Endothelial cell (in vitro differentiated cells): Measurements from ENCODE around the gene TMCC1. TPM values are rescaled to one million over a fixed set of nuclear protein-coding genes. Genes with fewer than 3 reads are reported as not detected.

Source experiments
- DNase-seq: peaks from one replicate; pipeline ENCODE4 v3.0.0; 2021; ENCODE audit warnings: low spot score
- H3K27ac Mint-ChIP-seq: one replicate; pipeline ENCODE4 v1.8.0; 2021; ENCODE audit warnings: mixed read lengths, inconsistent platforms; ENCODE audit not compliant: unreplicated experiment
- H3K27me3 Mint-ChIP-seq: one replicate; pipeline ENCODE4 v1.8.0; 2021; ENCODE audit warnings: mild to moderate bottlenecking, moderate library complexity, mixed read lengths, inconsistent platforms; ENCODE audit not compliant: unreplicated experiment
- H3K36me3 Mint-ChIP-seq: one replicate; pipeline ENCODE4 v1.8.0; 2021; ENCODE audit warnings: mild to moderate bottlenecking, low read depth, mixed read lengths, inconsistent platforms; ENCODE audit not compliant: unreplicated experiment
- H3K4me1 Mint-ChIP-seq: one replicate; pipeline ENCODE4 v1.8.0; 2021; ENCODE audit warnings: mild to moderate bottlenecking, mixed read lengths, inconsistent platforms; ENCODE audit not compliant: unreplicated experiment
- H3K4me3 Mint-ChIP-seq: one replicate; pipeline ENCODE4 v1.8.0; 2021; ENCODE audit warnings: mild to moderate bottlenecking, mixed read lengths, inconsistent platforms; ENCODE audit not compliant: unreplicated experiment
- H3K9me3 Mint-ChIP-seq: one replicate; pipeline ENCODE4 v1.8.0; 2021; ENCODE audit warnings: mixed read lengths, inconsistent platforms; ENCODE audit not compliant: unreplicated experiment
- CTCF ChIP-seq: fragments of 200-600 bp; sonication (generic); IDR thresholded peaks from one replicate; pipeline ENCODE4 v1.5.0; 2021; ENCODE audit warnings: antibody characterized with exemption; ENCODE audit not compliant: unreplicated experiment
- total RNA-seq: library from RNA; stranded (reverse); fragmentation: NEBNext Ultra II Directional; extraction: Animal tissue kit (Norgen Biotek cat#: 25700); gene quantifications from one replicate; pipeline ENCODE4 v1.2.1, GENCODE V29; 2021; ENCODE audit not compliant: unreplicated experiment

The TMCC1 gene
- total RNA-seq, 1 donor from 2014 or later: 50.9 TPM

- Mint-ChIP-seq H3K36me3 (peaks cover 5% of the 10 kb centered on the region), H3K4me3 (peak overlapping the region; percentile 42), H3K9me3 (no peaks in the 10 kb centered on the region), H3K4me1 (peaks cover 58% of the 10 kb centered on the region), H3K27me3 (peaks cover 24% of the 10 kb centered on the region), H3K27ac (peak overlapping the region; percentile 86)
- no peak for DNase-seq
- TF ChIP-seq CTCF: no peak
Observed at GRCh38 chr3:129609591-129610182, 283.8 kb downstream of the TMCC1 start.

DNA sequence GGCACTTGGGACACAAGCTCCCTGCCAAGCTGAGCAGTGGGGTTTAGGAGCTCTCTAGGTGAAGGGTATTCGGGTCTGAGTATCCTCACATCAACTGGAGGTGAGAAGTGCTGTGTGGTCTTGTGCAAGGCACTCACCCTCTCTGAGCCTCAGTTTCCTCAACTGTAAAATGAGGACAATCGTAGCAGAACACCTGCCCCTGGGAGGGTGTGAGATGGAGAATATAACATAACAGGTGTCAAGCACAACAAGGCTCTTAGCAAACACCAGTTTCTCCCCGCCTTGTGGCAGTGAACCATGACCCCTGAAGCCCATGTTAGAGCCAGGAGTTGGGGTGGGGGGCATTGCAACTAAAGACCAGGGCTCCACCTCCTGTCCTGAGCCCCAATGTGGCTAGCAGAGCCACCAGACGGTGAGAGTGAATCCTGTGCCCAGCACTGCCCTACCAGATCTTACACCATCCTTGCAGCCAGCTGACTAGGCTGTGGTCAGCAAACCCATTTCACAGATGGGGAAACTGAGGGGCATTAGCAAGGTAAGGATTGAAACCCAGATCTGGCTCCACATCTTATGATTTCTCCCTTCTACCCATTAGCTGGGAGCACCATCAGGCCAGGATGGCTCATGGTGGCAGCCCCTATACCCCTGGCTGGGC is 284.4 kb downstream of the TMCC1 start:
- H3K9me3 Mint-ChIP-seq: no peaks in the 10 kb centered on the region
- peaks cover 27% of the 10 kb centered on the region for H3K27me3 Mint-ChIP-seq
- H3K4me3 Mint-ChIP-seq: peak overlapping the region; percentile 43
- H3K4me1 Mint-ChIP-seq: peaks cover 63% of the 10 kb centered on the region
- H3K27ac Mint-ChIP-seq: peak overlapping the region; percentile 86
- DNase-seq: no peak
- peaks cover 11% of the 10 kb centered on the region for H3K36me3 Mint-ChIP-seq
- TF ChIP-seq CTCF: no peak

- Mint-ChIP-seq H3K9me3 (no peaks in the 10 kb centered on the region), H3K4me3 (peak overlapping the region; percentile 43), H3K27me3 (peaks cover 31% of the 10 kb centered on the region), H3K4me1 (peaks cover 66% of the 10 kb centered on the region), H3K36me3 (peaks cover 18% of the 10 kb centered on the region), H3K27ac (peak overlapping the region; percentile 93)
- DNase-seq: peak; percentile 57
- no peak for TF ChIP-seq CTCF
Observed at GRCh38 chr3:129608087-129608935, 285.2 kb downstream of the TMCC1 start.

GRCh38 chr3:129607391-129608068 is 286.0 kb downstream of the TMCC1 start:
- Mint-ChIP-seq H3K36me3 (peaks cover 26% of the 10 kb centered on the region), H3K4me3 (peak overlapping the region; percentile 94), H3K4me1 (peaks cover 63% of the 10 kb centered on the region), H3K27me3 (peaks cover 28% of the 10 kb centered on the region), H3K9me3 (no peaks in the 10 kb centered on the region), H3K27ac (peak overlapping the region; percentile 93)
- no peak for TF ChIP-seq CTCF
- DNase-seq: no peak
